GM23338 (cell line): ENCODE data around the gene DMBT1. TPM values are rescaled to one million over a fixed set of nuclear protein-coding genes. Genes with fewer than 3 reads are reported as not detected.

Experiments used
- ATAC-seq: fragments of 200-7000 bp; cut with Tn5 transposase; 3 replicates; pipeline ENCODE4 v1.9.1; 2020
- DNase-seq: peaks from one replicate; pipeline ENCODE4 v3.0.0-alpha.2; 2015; ENCODE audit warnings: low spot score
- H2AFZ ChIP-seq: fragments of 200-600 bp; sonication (generic); 2 replicates; pipeline ENCODE4 v1.8.0; 2016; ENCODE audit warnings: antibody characterized with exemption, mild to moderate bottlenecking, moderate library complexity
- H3F3A ChIP-seq: fragments of 200-600 bp; sonication (generic); replicated peaks from 2 replicates; pipeline ENCODE4 v1.8.0; 2017; ENCODE audit warnings: antibody characterized with exemption, mixed run types, low read depth
- H3K27ac ChIP-seq: fragments of 200-600 bp; sonication (generic); 2 replicates; pipeline ENCODE4 v1.6.1; 2016; ENCODE audit warnings: low read depth
- H3K27me3 ChIP-seq: fragments of 200-600 bp; sonication (generic); 2 replicates; pipeline ENCODE4 v1.8.0; 2016; ENCODE audit warnings: mild to moderate bottlenecking, mixed run types, moderate library complexity; ENCODE audit not compliant: insufficient read depth
- H3K36me3 ChIP-seq: fragments of 200-600 bp; sonication (generic); 2 replicates; pipeline ENCODE4 v1.8.0; 2016; ENCODE audit warnings: mild to moderate bottlenecking; ENCODE audit not compliant: insufficient read depth
- H3K4me1 ChIP-seq: fragments of 200-600 bp; sonication (generic); 2 replicates; pipeline ENCODE4 v1.8.0; 2016; ENCODE audit warnings: mild to moderate bottlenecking, moderate library complexity; ENCODE audit not compliant: insufficient read depth
- H3K4me2 ChIP-seq: fragments of 200-600 bp; sonication (generic); 2 replicates; pipeline ENCODE4 v1.7.1; 2017; ENCODE audit warnings: mixed run types
- H3K4me3 ChIP-seq: fragments of 200-600 bp; sonication (generic); 2 replicates; pipeline ENCODE4 v1.6.1; 2016; ENCODE audit warnings: mixed run types
- H3K79me2 ChIP-seq: fragments of 200-600 bp; sonication (generic); replicated peaks from 2 replicates; pipeline ENCODE4 v1.8.0; 2017; ENCODE audit warnings: mild to moderate bottlenecking; ENCODE audit not compliant: insufficient read depth
- H3K9me2 ChIP-seq: fragments of 200-600 bp; sonication (generic); 2 replicates; pipeline ENCODE4 v1.8.0; 2017; ENCODE audit not compliant: insufficient read depth
- H4K20me1 ChIP-seq: fragments of 200-600 bp; sonication (generic); replicated peaks from 2 replicates; pipeline ENCODE4 v1.8.0; 2017; ENCODE audit warnings: mild to moderate bottlenecking; ENCODE audit not compliant: insufficient read depth
- H3K27ac Mint-ChIP-seq: 2 replicates; pipeline ENCODE4 v1.8.0; 2020; ENCODE audit warnings: inconsistent platforms, mild to moderate bottlenecking, moderate library complexity, mixed read lengths
- H3K27me3 Mint-ChIP-seq: 3 replicates; pipeline ENCODE4 v1.8.0; 2022; ENCODE audit warnings: low read depth, mild to moderate bottlenecking, moderate library complexity, mixed read lengths, inconsistent platforms; ENCODE audit not compliant: insufficient read depth, poor library complexity
- H3K36me3 Mint-ChIP-seq: 3 replicates; pipeline ENCODE4 v1.8.0; 2021; ENCODE audit warnings: low read depth, mild to moderate bottlenecking, inconsistent platforms, moderate library complexity, mixed read lengths
- H3K4me1 Mint-ChIP-seq: 3 replicates; pipeline ENCODE4 v1.8.0; 2020; ENCODE audit warnings: mild to moderate bottlenecking, inconsistent platforms, mixed read lengths
- H3K4me3 Mint-ChIP-seq: 3 replicates; pipeline ENCODE4 v1.8.0; 2021; ENCODE audit warnings: moderate library complexity, mild to moderate bottlenecking, inconsistent platforms, mixed read lengths
- H3K9me3 Mint-ChIP-seq: 3 replicates; pipeline ENCODE4 v1.8.0; 2020; ENCODE audit warnings: moderate library complexity, mild to moderate bottlenecking, inconsistent platforms, mixed read lengths
- CREB1 ChIP-seq: fragments of 250-450 bp; sonication (Bioruptor Pico); IDR thresholded peaks from 2 replicates; pipeline ENCODE4 v1.5.0; 2020; ENCODE audit warnings: low read depth, mild to moderate bottlenecking, moderate library complexity
- CTCF ChIP-seq, 2 experiments: fragments of 200-600 bp in 1 of 2; sonication (generic) in 1 of 2; conservative IDR thresholded peaks; 2 replicates each; pipeline versions ENCODE4 v1.5.1 to v1.6.1; 2016 to 2017; ENCODE audit warnings: antibody characterized with exemption in 2 of 2, low read depth in 2 of 2, mild to moderate bottlenecking in 2 of 2, moderate library complexity in 1 of 2
- ETS1 ChIP-seq: IDR thresholded peaks from 2 replicates; pipeline ENCODE4 v1.6.1; 2016; ENCODE audit warnings: antibody characterized with exemption
- EZH2 ChIP-seq: fragments of 200-600 bp; sonication (generic); IDR thresholded peaks from one replicate; pipeline ENCODE4 v1.8.0; 2017; ENCODE audit warnings: antibody characterized with exemption, mild to moderate bottlenecking, low read depth; ENCODE audit not compliant: unreplicated experiment
- EZH2phosphoT487 ChIP-seq: fragments of 200-600 bp; sonication (generic); IDR thresholded peaks from one replicate; pipeline ENCODE4 v1.8.1; 2018; ENCODE audit warnings: antibody characterized with exemption; ENCODE audit not compliant: unreplicated experiment
- JUNB ChIP-seq: IDR thresholded peaks from one replicate; pipeline ENCODE4 v1.6.1; 2016; ENCODE audit warnings: antibody characterized with exemption; ENCODE audit not compliant: unreplicated experiment
- NANOG ChIP-seq: IDR thresholded peaks from 2 replicates; pipeline ENCODE4 v1.6.1; 2016; ENCODE audit warnings: antibody characterized with exemption, borderline replicate concordance
- POLR2AphosphoS5 ChIP-seq: IDR thresholded peaks from 2 replicates; pipeline ENCODE4 v1.6.1; 2016; ENCODE audit warnings: antibody characterized with exemption, low read depth
- REST ChIP-seq: IDR thresholded peaks from one replicate; pipeline ENCODE4 v1.6.1; 2018; ENCODE audit warnings: antibody characterized with exemption; ENCODE audit not compliant: unreplicated experiment
- STAT1 ChIP-seq: IDR thresholded peaks from one replicate; pipeline ENCODE4 v1.6.1; 2016; ENCODE audit warnings: antibody characterized with exemption; ENCODE audit not compliant: unreplicated experiment
- ZNF114 ChIP-seq: fragments of 250-450 bp; sonication (Bioruptor Pico); IDR thresholded peaks from 2 replicates; pipeline ENCODE4 v1.5.0; 2020; ENCODE audit warnings: mild to moderate bottlenecking, moderate library complexity
- ZNF331 ChIP-seq: fragments of 250-450 bp; sonication (Bioruptor Pico); IDR thresholded peaks from 2 replicates; pipeline ENCODE4 v1.5.0; 2020; ENCODE audit warnings: low read depth, mild to moderate bottlenecking, moderate library complexity
- ZNF462 ChIP-seq: fragments of 250-450 bp; sonication (Bioruptor Pico); IDR thresholded peaks from 2 replicates; pipeline ENCODE4 v1.5.0; 2020; ENCODE audit warnings: mild to moderate bottlenecking, moderate library complexity
- polyA plus RNA-seq: library from polyadenylated mRNA; unstranded; fragments of >200 nt; fragmentation: Nextera tagmentation; extraction: Ambion mirVana; gene quantifications from 2 replicates; pipeline ENCODE4 v1.2.1, GENCODE V29; 2016
- total RNA-seq: library from RNA; depleted of rRNA; stranded (reverse); fragments of >200 nt; shearing (Covaris generic); gene quantifications from 2 replicates; pipeline ENCODE4 v1.2.3, GENCODE V29; 2014

DMBT1 gene
- total and polyA plus RNA-seq, 2 experiments from 2014 or later = 0.03 to 0.05 TPM

GRCh38 chr10:122660696-122661095 is 100.1 kb downstream of the DMBT1 start:
- Mint-ChIP-seq H3K9me3 (no peaks in the 10 kb centered on the region), H3K36me3 (no peaks in the 10 kb centered on the region), H3K4me3 (no peak overlapping the region), H3K4me1 (peaks cover 3% of the 10 kb centered on the region; the same call in 1 of the 3 replicates), H3K27ac (no peak overlapping the region), H3K27me3 (no peaks in the 10 kb centered on the region)
- H2AFZ ChIP-seq = no peak overlapping the region
- TF ChIP-seq CTCF (conservative IDR thresholded peaks at IDR 0.05; ENCODE audit: low read depth in 2 of 2) = no peak
- no peak for TF ChIP-seq JUNB
- no peak for TF ChIP-seq ZNF331 (CRISPR knock-in tag)
- TF ChIP-seq EZH2phosphoT487 = no peak
- TF ChIP-seq ZNF462 (CRISPR knock-in tag) = no peak
- TF ChIP-seq NANOG = no peak
- TF ChIP-seq POLR2AphosphoS5 = no peak
- no peak for TF ChIP-seq REST
- TF ChIP-seq EZH2 = no peak
- TF ChIP-seq ZNF114 = no peak
- TF ChIP-seq CREB1 (CRISPR knock-in tag) = no peak
- TF ChIP-seq STAT1 = no peak
- TF ChIP-seq ETS1 = no peak
- no peaks in the 10 kb centered on the region for H3F3A ChIP-seq
- H3K36me3 ChIP-seq = no peaks in the 10 kb centered on the region
- no peak overlapping the region for H3K4me3 ChIP-seq
- ATAC-seq (no peak), DNase-seq (no peak)
- H3K79me2 ChIP-seq = no peaks in the 10 kb centered on the region
- H3K27ac ChIP-seq = no peak overlapping the region
- H4K20me1 ChIP-seq = no peaks in the 10 kb centered on the region
- H3K4me1 ChIP-seq = no peaks in the 10 kb centered on the region
- no peaks in the 10 kb centered on the region for H3K27me3 ChIP-seq
- no peak overlapping the region for H3K4me2 ChIP-seq
- peaks cover 19% of the 10 kb centered on the region; the same call in 1 of the 2 replicates for H3K9me2 ChIP-seq
